Panc1 (cell line): ENCODE results near the gene RENBP. TPM values are rescaled to one million over a fixed set of nuclear protein-coding genes. Genes with fewer than 3 reads are reported as not detected.

Experiments used
- ATAC-seq: fragments of 200-7000 bp; cut with Tn5 transposase; 2 replicates; pipeline ENCODE4 v1.9.1; 2020; ENCODE audit warnings: mild to moderate bottlenecking, moderate library complexity
- BruUV-seq: library from RNA; stranded (reverse); fragments of 400-500 nt; replicated peaks from 2 replicates; lab custom pipeline; 2021; lab: Mats Ljungman, UMichigan
- CTCF ChIA-PET: fragments of 300-600 bp; sonication (Branson Sonifier 250); formaldehyde crosslinking; loops from one replicate; lab custom pipeline; 2022; ENCODE audit warnings: antibody characterized with exemption; lab: Charles Lee
- POLR2A ChIA-PET: fragments of 300-600 bp; sonication (Branson Sonifier 250); formaldehyde crosslinking; loops from one replicate; lab custom pipeline; 2022; ENCODE audit warnings: antibody characterized with exemption; lab: Charles Lee
- DNase-seq: peaks from one replicate; pipeline ENCODE4 v3.0.0-alpha.2; 2010; ENCODE audit warnings: low read depth, low spot score
- H3K27ac ChIP-seq: 2 replicates; pipeline ENCODE4 v1.5.1; 2011; ENCODE audit warnings: mild to moderate bottlenecking, low read length, inconsistent platforms
- H3K27me3 ChIP-seq: fragments of 200-500 bp; sonication (Bioruptor generic); 2 replicates; pipeline ENCODE4 v1.6.0; 2014; ENCODE audit warnings: low read length, inconsistent platforms; ENCODE audit not compliant: control insufficient read depth, insufficient read depth
- H3K36me3 ChIP-seq: fragments of 200-500 bp; sonication (Bioruptor generic); 2 replicates; pipeline ENCODE4 v1.5.1; 2014; ENCODE audit warnings: inconsistent platforms, mild to moderate bottlenecking, low read length, moderate library complexity; ENCODE audit not compliant: control insufficient read depth, insufficient read depth
- H3K4me1 ChIP-seq: 2 replicates; pipeline ENCODE4 v1.5.1; 2011; ENCODE audit warnings: inconsistent platforms, mild to moderate bottlenecking, low read length, moderate library complexity; ENCODE audit not compliant: control insufficient read depth, insufficient read depth
- H3K4me3 ChIP-seq, 2 experiments: 2 replicates each; pipeline ENCODE4 v1.5.1; 2011 to 2012; ENCODE audit warnings: low read depth in 2 of 2, low read length in 2 of 2, mild to moderate bottlenecking in 2 of 2, inconsistent platforms in 1 of 2, moderate library complexity in 1 of 2
- H3K9me3 ChIP-seq: fragments of 200-500 bp; sonication (Bioruptor generic); 2 replicates; pipeline ENCODE4 v1.5.1; 2014; ENCODE audit warnings: low read depth, mild to moderate bottlenecking, inconsistent platforms, low read length, moderate library complexity; ENCODE audit not compliant: control insufficient read depth, insufficient read depth
- POLR2AphosphoS5 ChIP-seq: IDR thresholded peaks from 2 replicates; pipeline ENCODE4 v1.6.1; 2012; ENCODE audit warnings: mild to moderate bottlenecking, low read depth, low read length, moderate library complexity
- SIN3A ChIP-seq: IDR thresholded peaks from 2 replicates; pipeline ENCODE4 v1.6.1; 2012; ENCODE audit warnings: low read depth, mild to moderate bottlenecking, low read length, moderate library complexity, borderline replicate concordance; ENCODE audit not compliant: insufficient read depth
- TCF7L2 ChIP-seq: IDR thresholded peaks from 2 replicates; pipeline ENCODE4 v1.6.1; 2011; ENCODE audit warnings: mild to moderate bottlenecking, low read depth, low read length, inconsistent platforms
- in situ Hi-C: cut with HindIII; loops from 2 replicates; pipeline ENCODE4 v1.10.0; 2016; ENCODE audit warnings: low sequenced_read_pairs, low pct_unique_long_range_greater_than_20kb
- intact Hi-C: fragments of 100-400 bp; cut with micrococcal nuclease; formaldehyde crosslinking; loops from one replicate; pipeline ENCODE4 v1.10.0; 2022; ENCODE audit not compliant: unreplicated experiment
- total RNA-seq: library from RNA; stranded (reverse); gene quantifications from one replicate; pipeline ENCODE4 v1.2.1, GENCODE V29; 2021; ENCODE audit not compliant: unreplicated experiment
- TF ChIP-seq, protein P1 (sequence below): fragments of 450-650 bp; IDR thresholded peaks from 2 replicates; pipeline ENCODE4 v1.5.1; 2017; ENCODE audit warnings: mild to moderate bottlenecking
- TF ChIP-seq, protein P2 (sequence below), 2 experiments: IDR thresholded peaks; 2 replicates each; pipeline ENCODE4 v1.6.1; 2011 to 2012; ENCODE audit warnings: low read depth in 2 of 2, control low read depth in 1 of 2, low read length in 1 of 2, mild to moderate bottlenecking in 1 of 2, moderate library complexity in 1 of 2; ENCODE audit not compliant: insufficient read depth in 1 of 2

Gene RENBP
- total RNA-seq, 1 experiment from 2014 or later = 0.62 TPM

DNA sequence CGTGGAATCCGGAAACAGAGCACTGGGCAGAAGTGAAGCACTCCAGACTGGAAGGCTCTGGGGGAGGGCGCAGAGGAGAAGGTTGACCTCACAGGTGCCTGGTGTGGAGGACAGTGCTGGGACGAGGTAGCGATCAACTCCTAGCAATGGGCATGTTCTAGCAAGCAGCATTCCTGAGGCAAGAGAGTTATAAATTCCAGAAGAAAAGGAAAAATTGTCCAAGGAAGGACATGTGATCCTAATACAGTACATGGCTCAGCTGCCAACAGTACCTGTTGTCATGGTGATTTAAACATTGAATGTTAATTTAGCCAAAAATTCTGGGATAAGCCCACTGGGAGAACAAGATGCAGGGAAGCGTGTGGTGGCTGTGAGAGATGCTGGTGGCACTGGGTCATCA, 26.6 kb downstream of the RENBP start:
- intact Hi-C loops = no loop called here
- Histone ChIP-seq H3K9me3 (no peaks in the 10 kb centered on the region), H3K27me3 (no peaks in the 10 kb centered on the region), H3K36me3 (no peaks in the 10 kb centered on the region), H3K4me1 (no peaks in the 10 kb centered on the region; the same call in 1 of the 2 replicates), H3K27ac (no peak overlapping the region), H3K4me3 (no peak overlapping the region)
- POLR2A ChIA-PET = no interaction called here
- BruUV-seq = no TSS peak
- TF ChIP-seq POLR2AphosphoS5 (no peak), TCF7L2 (no peak), SIN3A (no peak)
- TF ChIP-seq, protein P1, sequence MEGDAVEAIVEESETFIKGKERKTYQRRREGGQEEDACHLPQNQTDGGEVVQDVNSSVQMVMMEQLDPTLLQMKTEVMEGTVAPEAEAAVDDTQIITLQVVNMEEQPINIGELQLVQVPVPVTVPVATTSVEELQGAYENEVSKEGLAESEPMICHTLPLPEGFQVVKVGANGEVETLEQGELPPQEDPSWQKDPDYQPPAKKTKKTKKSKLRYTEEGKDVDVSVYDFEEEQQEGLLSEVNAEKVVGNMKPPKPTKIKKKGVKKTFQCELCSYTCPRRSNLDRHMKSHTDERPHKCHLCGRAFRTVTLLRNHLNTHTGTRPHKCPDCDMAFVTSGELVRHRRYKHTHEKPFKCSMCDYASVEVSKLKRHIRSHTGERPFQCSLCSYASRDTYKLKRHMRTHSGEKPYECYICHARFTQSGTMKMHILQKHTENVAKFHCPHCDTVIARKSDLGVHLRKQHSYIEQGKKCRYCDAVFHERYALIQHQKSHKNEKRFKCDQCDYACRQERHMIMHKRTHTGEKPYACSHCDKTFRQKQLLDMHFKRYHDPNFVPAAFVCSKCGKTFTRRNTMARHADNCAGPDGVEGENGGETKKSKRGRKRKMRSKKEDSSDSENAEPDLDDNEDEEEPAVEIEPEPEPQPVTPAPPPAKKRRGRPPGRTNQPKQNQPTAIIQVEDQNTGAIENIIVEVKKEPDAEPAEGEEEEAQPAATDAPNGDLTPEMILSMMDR = no peak
- TF ChIP-seq, protein P2, sequence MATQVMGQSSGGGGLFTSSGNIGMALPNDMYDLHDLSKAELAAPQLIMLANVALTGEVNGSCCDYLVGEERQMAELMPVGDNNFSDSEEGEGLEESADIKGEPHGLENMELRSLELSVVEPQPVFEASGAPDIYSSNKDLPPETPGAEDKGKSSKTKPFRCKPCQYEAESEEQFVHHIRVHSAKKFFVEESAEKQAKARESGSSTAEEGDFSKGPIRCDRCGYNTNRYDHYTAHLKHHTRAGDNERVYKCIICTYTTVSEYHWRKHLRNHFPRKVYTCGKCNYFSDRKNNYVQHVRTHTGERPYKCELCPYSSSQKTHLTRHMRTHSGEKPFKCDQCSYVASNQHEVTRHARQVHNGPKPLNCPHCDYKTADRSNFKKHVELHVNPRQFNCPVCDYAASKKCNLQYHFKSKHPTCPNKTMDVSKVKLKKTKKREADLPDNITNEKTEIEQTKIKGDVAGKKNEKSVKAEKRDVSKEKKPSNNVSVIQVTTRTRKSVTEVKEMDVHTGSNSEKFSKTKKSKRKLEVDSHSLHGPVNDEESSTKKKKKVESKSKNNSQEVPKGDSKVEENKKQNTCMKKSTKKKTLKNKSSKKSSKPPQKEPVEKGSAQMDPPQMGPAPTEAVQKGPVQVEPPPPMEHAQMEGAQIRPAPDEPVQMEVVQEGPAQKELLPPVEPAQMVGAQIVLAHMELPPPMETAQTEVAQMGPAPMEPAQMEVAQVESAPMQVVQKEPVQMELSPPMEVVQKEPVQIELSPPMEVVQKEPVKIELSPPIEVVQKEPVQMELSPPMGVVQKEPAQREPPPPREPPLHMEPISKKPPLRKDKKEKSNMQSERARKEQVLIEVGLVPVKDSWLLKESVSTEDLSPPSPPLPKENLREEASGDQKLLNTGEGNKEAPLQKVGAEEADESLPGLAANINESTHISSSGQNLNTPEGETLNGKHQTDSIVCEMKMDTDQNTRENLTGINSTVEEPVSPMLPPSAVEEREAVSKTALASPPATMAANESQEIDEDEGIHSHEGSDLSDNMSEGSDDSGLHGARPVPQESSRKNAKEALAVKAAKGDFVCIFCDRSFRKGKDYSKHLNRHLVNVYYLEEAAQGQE (IDR thresholded peaks at IDR 0.05; ENCODE audit: insufficient read depth in 1 of 2, low read depth in 2 of 2, low read length in 1 of 2) = no peak
- DNase-seq (no peak), ATAC-seq (no peak)
- CTCF ChIA-PET = interaction anchor here (0.6 kb wide), 1 partner anchor 15 kb away, joined by 6 read pairs; no protein-coding TSS in a partner anchor
- in situ Hi-C loops = no loop called here

- TF ChIP-seq, protein P2 (IDR thresholded peaks at IDR 0.05; ENCODE audit: insufficient read depth in 1 of 2, low read depth in 2 of 2, low read length in 1 of 2) = no peak
- TF ChIP-seq TCF7L2 (no peak), POLR2AphosphoS5 (no peak), SIN3A (no peak)
- TF ChIP-seq, protein P1 = no peak
- no peaks in the 10 kb centered on the region for H3K27me3 ChIP-seq
- no peak overlapping the region for H3K4me3 ChIP-seq
- no peaks in the 10 kb centered on the region for H3K36me3 ChIP-seq
- ChIA-PET CTCF (no interaction called here), POLR2A (no interaction called here)
- intact Hi-C loops (no loop called here), in situ Hi-C loops (no loop called here)
- no TSS peak for BruUV-seq
- 0 out of 2 replicates have a peak, but pooled peaks cover 4% of the 10 kb centered on the region for H3K4me1 ChIP-seq
- no peak overlapping the region for H3K27ac ChIP-seq
- no peaks in the 10 kb centered on the region for H3K9me3 ChIP-seq
- DNase-seq (no peak), ATAC-seq (no peak)
Observed at GRCh38 chrX:153913701-153914100, 30.7 kb downstream of the RENBP start.
